MCF 10A (cell line): ENCODE data around the gene TLCD1. TPM values are rescaled to one million over a fixed set of nuclear protein-coding genes. Genes with fewer than 3 reads are reported as not detected.

ENCODE experiments used
- BruUV-seq: library from RNA; stranded (reverse); fragments of 400-500 nt; replicated peaks from 2 replicates; lab custom pipeline; 2021; lab: Mats Ljungman, UMichigan
- CTCF ChIA-PET: fragments of 300-600 bp; sonication (Branson Sonifier 250); formaldehyde crosslinking; extraction: SDS; loops from one replicate; lab custom pipeline; 2021; ENCODE audit warnings: antibody characterized with exemption, inconsistent platforms; lab: Yijun Ruan, JAX
- POLR2A ChIA-PET: fragments of 300-600, 350-650 bp; sonication (Branson Sonifier 250); formaldehyde crosslinking; extraction: SDS; loops from one replicate; lab custom pipeline; 2020; ENCODE audit warnings: antibody characterized with exemption, inconsistent platforms; lab: Yijun Ruan, JAX
- DNase-seq: peaks from one replicate; pipeline ENCODE4 v3.0.0-alpha.2; 2018; ENCODE audit not compliant: unreplicated experiment
- H3K27ac Mint-ChIP-seq: one replicate; pipeline ENCODE4 v1.8.0; 2022; ENCODE audit warnings: mild to moderate bottlenecking, low read depth, mixed read lengths; ENCODE audit not compliant: unreplicated experiment
- H3K27me3 Mint-ChIP-seq: one replicate; pipeline ENCODE4 v1.8.0; 2022; ENCODE audit warnings: mixed read lengths; ENCODE audit not compliant: insufficient read depth, unreplicated experiment
- H3K36me3 Mint-ChIP-seq: one replicate; pipeline ENCODE4 v1.8.0; 2022; ENCODE audit warnings: mild to moderate bottlenecking, moderate library complexity, mixed read lengths; ENCODE audit not compliant: insufficient read depth, unreplicated experiment
- H3K4me1 Mint-ChIP-seq: one replicate; pipeline ENCODE4 v1.8.0; 2022; ENCODE audit warnings: mixed read lengths; ENCODE audit not compliant: insufficient read depth, unreplicated experiment
- H3K4me3 Mint-ChIP-seq: one replicate; pipeline ENCODE4 v1.8.0; 2022; ENCODE audit warnings: mild to moderate bottlenecking, moderate library complexity, mixed read lengths; ENCODE audit not compliant: unreplicated experiment
- H3K9me3 Mint-ChIP-seq: one replicate; pipeline ENCODE4 v1.8.0; 2022; ENCODE audit warnings: mixed read lengths; ENCODE audit not compliant: unreplicated experiment
- intact Hi-C: fragments of 100-400 bp; cut with micrococcal nuclease; formaldehyde crosslinking; loops from 2 replicates; pipeline ENCODE4 v1.14.1; 2022
- total RNA-seq: library from RNA; stranded (reverse); gene quantifications from 2 replicates; pipeline ENCODE4 v1.2.3, GENCODE V29; 2022
- TF ChIP-seq, protein P1 (sequence below): fragments of 200-600 bp; IDR thresholded peaks from one replicate; pipeline ENCODE4 v1.8.0; 2022; ENCODE audit warnings: antibody characterized with exemption, mild to moderate bottlenecking; ENCODE audit not compliant: unreplicated experiment

The TLCD1 gene
- total RNA-seq, 1 experiment from 2014 or later = 18.7 TPM

DNA sequence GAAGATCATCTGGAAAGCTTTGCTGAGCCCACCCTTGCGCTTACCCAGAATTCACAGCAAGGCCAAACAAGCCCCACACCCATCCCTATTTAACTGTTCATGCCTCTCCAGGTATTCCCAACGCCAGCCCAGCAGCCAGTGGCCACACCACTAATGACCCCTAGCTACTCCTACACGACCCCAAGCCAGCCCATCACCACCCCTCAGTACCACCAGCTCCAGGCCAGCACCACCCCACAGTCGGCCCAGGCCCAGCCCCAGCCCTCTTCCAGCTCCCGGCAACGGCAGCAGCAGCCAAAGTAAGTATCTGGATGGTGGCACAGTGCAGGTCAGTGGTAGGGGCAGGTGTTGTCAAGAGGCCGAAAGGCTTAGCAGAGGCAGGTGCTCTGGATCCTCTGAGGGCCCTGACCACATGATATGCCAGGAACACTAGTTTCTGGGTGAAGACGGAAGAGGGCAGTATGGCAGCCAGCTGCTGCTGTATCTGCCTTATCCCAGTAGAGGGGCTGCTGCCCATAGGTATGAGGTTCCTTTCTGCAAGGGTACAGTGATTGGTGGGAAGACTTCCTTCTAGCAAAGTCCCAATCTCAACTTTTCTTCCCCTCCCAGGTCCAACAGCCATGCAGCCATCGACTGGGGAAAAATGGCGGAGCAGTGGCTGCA, 25.1 kb downstream of the TLCD1 start:
- DNase-seq = no peak
- ChIA-PET CTCF (no interaction called here), POLR2A (no interaction called here)
- no peaks in the 10 kb centered on the region for H3K27me3 Mint-ChIP-seq
- no TSS peak for BruUV-seq
- H3K9me3 Mint-ChIP-seq = no peaks in the 10 kb centered on the region
- H3K27ac Mint-ChIP-seq = no peak overlapping the region
- peaks cover 68% of the 10 kb centered on the region for H3K36me3 Mint-ChIP-seq
- H3K4me3 Mint-ChIP-seq = no peak overlapping the region
- TF ChIP-seq, protein P1, sequence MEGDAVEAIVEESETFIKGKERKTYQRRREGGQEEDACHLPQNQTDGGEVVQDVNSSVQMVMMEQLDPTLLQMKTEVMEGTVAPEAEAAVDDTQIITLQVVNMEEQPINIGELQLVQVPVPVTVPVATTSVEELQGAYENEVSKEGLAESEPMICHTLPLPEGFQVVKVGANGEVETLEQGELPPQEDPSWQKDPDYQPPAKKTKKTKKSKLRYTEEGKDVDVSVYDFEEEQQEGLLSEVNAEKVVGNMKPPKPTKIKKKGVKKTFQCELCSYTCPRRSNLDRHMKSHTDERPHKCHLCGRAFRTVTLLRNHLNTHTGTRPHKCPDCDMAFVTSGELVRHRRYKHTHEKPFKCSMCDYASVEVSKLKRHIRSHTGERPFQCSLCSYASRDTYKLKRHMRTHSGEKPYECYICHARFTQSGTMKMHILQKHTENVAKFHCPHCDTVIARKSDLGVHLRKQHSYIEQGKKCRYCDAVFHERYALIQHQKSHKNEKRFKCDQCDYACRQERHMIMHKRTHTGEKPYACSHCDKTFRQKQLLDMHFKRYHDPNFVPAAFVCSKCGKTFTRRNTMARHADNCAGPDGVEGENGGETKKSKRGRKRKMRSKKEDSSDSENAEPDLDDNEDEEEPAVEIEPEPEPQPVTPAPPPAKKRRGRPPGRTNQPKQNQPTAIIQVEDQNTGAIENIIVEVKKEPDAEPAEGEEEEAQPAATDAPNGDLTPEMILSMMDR = no peak
- intact Hi-C loops = no loop called here
- H3K4me1 Mint-ChIP-seq = no peaks in the 10 kb centered on the region

DNA sequence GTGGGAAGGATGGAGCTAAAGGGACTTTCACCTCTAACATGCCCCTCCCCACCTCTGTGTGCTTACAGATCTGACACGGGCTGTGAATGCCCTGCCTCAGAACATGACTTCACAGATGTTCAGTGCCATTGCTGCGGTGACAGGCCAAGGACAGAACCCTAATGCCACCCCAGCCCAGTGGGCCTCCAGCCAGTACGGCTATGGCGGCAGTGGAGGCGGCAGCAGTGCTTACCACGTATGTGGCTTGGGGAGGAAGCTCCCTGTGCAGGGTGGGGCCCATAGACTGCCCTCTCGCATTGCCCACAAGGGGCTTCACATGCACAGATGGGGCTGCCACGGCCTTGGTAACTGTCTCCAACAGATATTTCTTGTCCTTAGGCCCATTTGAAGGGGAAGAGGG, 25.8 kb downstream of the TLCD1 start:
- Mint-ChIP-seq H3K36me3 (peaks cover 75% of the 10 kb centered on the region), H3K9me3 (no peaks in the 10 kb centered on the region), H3K4me3 (no peak overlapping the region), H3K4me1 (no peaks in the 10 kb centered on the region), H3K27me3 (no peaks in the 10 kb centered on the region), H3K27ac (no peak overlapping the region)
- POLR2A ChIA-PET = no interaction called here
- CTCF ChIA-PET = no interaction called here
- no peak for DNase-seq
- BruUV-seq = no TSS peak
- intact Hi-C loops = no loop called here
- TF ChIP-seq, protein P1 = no peak

DNA sequence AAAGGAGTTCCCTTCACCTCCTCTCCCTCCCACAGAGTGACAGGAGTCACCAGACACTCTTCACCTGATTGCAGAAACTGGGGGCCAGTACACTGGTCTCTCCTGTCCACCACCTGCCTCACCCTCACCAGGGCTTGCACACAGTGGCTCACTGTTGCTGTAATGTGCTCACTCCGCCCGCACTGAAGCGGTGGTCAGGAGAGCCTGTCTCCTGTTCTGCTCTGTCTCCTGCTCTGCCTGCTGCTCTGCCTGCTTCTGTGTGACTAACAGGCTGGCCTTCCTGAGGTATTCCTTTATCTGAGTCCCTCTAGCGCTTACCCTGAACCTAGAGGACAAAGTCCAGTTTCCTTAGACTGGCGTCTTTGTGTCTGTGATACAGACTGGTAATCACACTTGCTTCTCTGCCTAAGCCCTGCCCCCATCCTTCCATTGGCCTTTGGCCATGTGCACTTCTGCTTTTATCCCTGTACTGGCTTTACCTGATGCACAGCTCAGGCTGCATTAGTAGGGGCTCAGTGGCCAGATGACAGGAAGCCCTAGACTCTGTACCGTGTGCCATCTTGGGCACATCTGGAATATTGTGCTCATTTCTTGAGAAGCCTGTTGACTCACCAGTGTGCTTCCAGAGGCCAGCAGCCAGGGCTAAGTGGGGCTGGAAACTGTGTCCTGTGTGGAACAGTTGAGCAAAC, 27.6 kb downstream of the TLCD1 start:
- Mint-ChIP-seq H3K27ac (no peak overlapping the region), H3K4me1 (no peaks in the 10 kb centered on the region), H3K4me3 (no peak overlapping the region), H3K9me3 (no peaks in the 10 kb centered on the region), H3K36me3 (peaks cover 90% of the 10 kb centered on the region), H3K27me3 (no peaks in the 10 kb centered on the region)
- TF ChIP-seq, protein P1 = no peak
- BruUV-seq = no TSS peak
- intact Hi-C loops = no loop called here
- POLR2A ChIA-PET = interaction anchor here (1.3 kb wide), 1 partner anchor 27 kb away, joined by 3 read pairs; no protein-coding TSS in a partner anchor
- no peak for DNase-seq
- CTCF ChIA-PET = no interaction called here

DNA sequence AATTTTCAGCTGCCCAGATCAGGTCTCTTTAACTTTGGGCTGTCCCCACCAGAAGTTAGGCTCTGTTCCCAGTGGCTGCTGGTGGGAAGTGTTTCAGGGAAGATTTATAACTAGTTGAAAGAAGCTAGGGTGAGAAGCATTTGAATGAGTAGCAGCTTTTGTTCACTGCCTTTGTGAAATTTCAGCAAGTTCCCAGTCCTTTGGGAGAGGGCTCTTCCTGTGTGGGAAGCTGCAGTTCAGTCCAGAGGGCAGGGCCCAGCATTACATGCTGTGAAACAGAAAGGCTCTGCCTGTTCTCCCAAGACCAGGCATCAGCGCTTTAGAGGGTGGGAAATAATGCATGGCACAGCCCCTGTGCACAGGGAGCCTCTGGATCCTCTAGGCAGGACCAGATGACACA, 32.2 kb downstream of the TLCD1 start:
- ChIA-PET POLR2A (interaction anchor here (0.6 to 1.7 kb wide), 3 partner anchors 9 to 307 kb away, joined by 3 to 6 read pairs (median 3); no protein-coding TSS in a partner anchor), CTCF (no interaction called here)
- DNase-seq = no peak
- Mint-ChIP-seq H3K36me3 (peaks cover 96% of the 10 kb centered on the region), H3K27ac (no peak overlapping the region), H3K27me3 (no peaks in the 10 kb centered on the region), H3K4me3 (no peak overlapping the region), H3K4me1 (no peaks in the 10 kb centered on the region), H3K9me3 (no peaks in the 10 kb centered on the region)
- BruUV-seq = no TSS peak
- TF ChIP-seq, protein P1 = no peak
- intact Hi-C loops = no loop called here
